Right lobe of liver (tissue), 4 donors: Measurements from ENCODE around the gene ICE2.

Experiments
- CTCF ChIP-seq, 4 donors: fragments of 200-600 bp in 3 of 4; fragments of 450-650 bp in 1 of 4; IDR thresholded peaks; one replicate each; pipeline versions ENCODE4 v1.5.1 to v1.8.0; 2016 to 2022; ENCODE audit warnings: antibody characterized with exemption in 4 of 4, mild to moderate bottlenecking in 2 of 4
- POLR2A ChIP-seq: fragments of 450-650 bp; IDR thresholded peaks from one replicate; pipeline ENCODE4 v1.6.1; 2017; ENCODE audit warnings: antibody characterized with exemption, mild to moderate bottlenecking
- donor health status: DM: no; HTN: no; CAD: no.
- donor health status: DM: no; HTN: no; CAD: no.
- donor health status: DM: no; HTN: yes; CAD: no.

- TF ChIP-seq CTCF (IDR thresholded peaks at IDR 0.05) (no peak), POLR2A (no peak)
These were observed 7.8 kb upstream of the ICE2 start for GRCh38 chr15:60486742-60487141.
